ENCODE measurements around the gene PDE4C. TPM values are rescaled to one million over a fixed set of nuclear protein-coding genes. Genes with fewer than 3 reads are reported as not detected.

PDE4C gene
- total and polyA plus RNA-seq, 12 donors = 0.30 to 6.3 (median 1.1) TPM

GRCh38 chr19:18208098-18208951 is 17.9 kb downstream of the PDE4C start:
- 13 to 15% methylated on average over 32 of the region's 32 CpGs for WGBS, 2 donors

GRCh38 chr19:18206018-18206417 is 20.2 kb downstream of the PDE4C start:
- peaks cover 11 to 35% (median 22%) of the 10 kb centered on the region in 9 donors for H3K4me1 ChIP-seq
- H3K36me3 ChIP-seq = peaks cover 0 to 11% (median 0%) of the 10 kb centered on the region in 9 donors
- intact Hi-C loops (cut with DNase I) = loop anchor here in 9 of 10 donors (5.0 to 10.0 kb wide), 8 partner anchors 46 to 209 kb away; partner anchors contain the start of genes SSBP4 (in 3 of the 9), LSM4 (in 2 of the 9) and LRRC25 (in 1 of the 9)
- DNase-seq (no peak), ATAC-seq (no peak)
- peaks cover 0 to 15% (median 5%) of the 10 kb centered on the region in 7 donors for H3K27me3 ChIP-seq
- TF ChIP-seq CTCF (IDR thresholded peaks at IDR 0.05) = no peak
- H3K27ac ChIP-seq = peak overlapping the region; percentile 94 to 100 (median 97)
- 82 to 86% methylated on average over 12 of the region's 12 CpGs for whole genome bisulfite sequencing, 2 donors
- H3K4me3 ChIP-seq = peak overlapping the region in 6 of 10 donors; percentile 42 to 80 (median 71)
- no peaks in the 10 kb centered on the region for H3K9me3 ChIP-seq

More at GRCh38 chr19:18208098-18208951, 17.9 kb downstream of the PDE4C start:
- peaks cover 8 to 24% (median 12%) of the 10 kb centered on the region in 9 donors for H3K4me1 ChIP-seq
- H3K9me3 ChIP-seq = no peaks in the 10 kb centered on the region
- peaks cover 0 to 15% (median 5%) of the 10 kb centered on the region in 7 donors for H3K27me3 ChIP-seq
- no peak overlapping the region for H3K4me3 ChIP-seq
- DNase-seq (peak; percentile 35 to 54), ATAC-seq (no peak)
- TF ChIP-seq CTCF (IDR thresholded peaks at IDR 0.05) = peak; percentile 53 to 81 (median 73)
- peak overlapping the region in 2 of 10 donors; percentile 18 to 19 for H3K27ac ChIP-seq
- intact Hi-C loops (cut with DNase I) = loop anchor here in 9 of 10 donors (1.0 to 10.0 kb wide), 11 partner anchors 42 to 206 kb away; partner anchors contain the start of genes SSBP4 (in 3 of the 9), LSM4 (in 2 of the 9) and LRRC25 (in 1 of the 9)
- no peaks in the 10 kb centered on the region for H3K36me3 ChIP-seq

- ATAC-seq = peak; percentile 34 to 82 (median 58)
- no peak for TF ChIP-seq CTCF (IDR thresholded peaks at IDR 0.05)
- intact Hi-C loops (cut with DNase I) = loop anchor here in 9 of 10 donors (1.0 to 10.0 kb wide), 12 partner anchors 19 to 209 kb away; partner anchors contain the start of genes LSM4 (in 3 of the 9), SSBP4 (in 3 of the 9), LRRC25 (in 1 of the 9) and PDE4C (in 1 of the 9)
These were observed 20.9 kb downstream of the PDE4C start for GRCh38 chr19:18205200-18205892.

More at GRCh38 chr19:18205200-18205892, 20.9 kb downstream of the PDE4C start:
- Histone ChIP-seq H3K4me3 (peak overlapping the region; percentile 40 to 80 (median 65)), H3K36me3 (peaks cover 0 to 14% (median 1%) of the 10 kb centered on the region in 9 donors), H3K9me3 (no peaks in the 10 kb centered on the region), H3K27me3 (peaks cover 0 to 15% (median 5%) of the 10 kb centered on the region in 7 donors), H3K27ac (peak overlapping the region; percentile 94 to 100 (median 97)), H3K4me1 (peaks cover 11 to 35% (median 22%) of the 10 kb centered on the region in 9 donors)
- 10 to 13% methylated on average over 36 of the region's 36 CpGs for WGBS, 2 donors
- DNase-seq = peak; percentile 83 to 92
